NCI-H82 treated with DMSO at 0.1 percent for 48 hours (cell line): Measurements from ENCODE around the gene ATOSB.
"Not testable (repeated sequence)": the region's sequence is repeated elsewhere in the genome, so short reads cannot be mapped to it uniquely, and the experiment has no call there.

Experiments used
- DNase-seq: peaks from one replicate; lab custom pipeline; 2025; ENCODE audit not compliant: unreplicated experiment; lab: John Stamatoyannopoulos, UW

Gene ATOSB, protein sequence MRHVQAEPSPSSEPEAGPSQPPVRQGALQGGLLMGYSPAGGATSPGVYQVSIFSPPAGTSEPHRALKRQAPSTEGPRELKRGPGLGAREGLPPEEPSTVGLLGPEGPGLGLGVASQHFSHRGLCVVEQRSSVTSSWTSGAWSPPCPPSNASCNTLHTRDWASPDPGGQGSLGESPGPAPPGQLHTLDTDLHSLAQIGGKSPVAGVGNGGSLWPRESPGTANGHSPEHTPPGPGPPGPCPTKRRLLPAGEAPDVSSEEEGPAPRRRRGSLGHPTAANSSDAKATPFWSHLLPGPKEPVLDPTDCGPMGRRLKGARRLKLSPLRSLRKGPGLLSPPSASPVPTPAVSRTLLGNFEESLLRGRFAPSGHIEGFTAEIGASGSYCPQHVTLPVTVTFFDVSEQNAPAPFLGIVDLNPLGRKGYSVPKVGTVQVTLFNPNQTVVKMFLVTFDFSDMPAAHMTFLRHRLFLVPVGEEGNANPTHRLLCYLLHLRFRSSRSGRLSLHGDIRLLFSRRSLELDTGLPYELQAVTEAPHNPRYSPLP

DNA sequence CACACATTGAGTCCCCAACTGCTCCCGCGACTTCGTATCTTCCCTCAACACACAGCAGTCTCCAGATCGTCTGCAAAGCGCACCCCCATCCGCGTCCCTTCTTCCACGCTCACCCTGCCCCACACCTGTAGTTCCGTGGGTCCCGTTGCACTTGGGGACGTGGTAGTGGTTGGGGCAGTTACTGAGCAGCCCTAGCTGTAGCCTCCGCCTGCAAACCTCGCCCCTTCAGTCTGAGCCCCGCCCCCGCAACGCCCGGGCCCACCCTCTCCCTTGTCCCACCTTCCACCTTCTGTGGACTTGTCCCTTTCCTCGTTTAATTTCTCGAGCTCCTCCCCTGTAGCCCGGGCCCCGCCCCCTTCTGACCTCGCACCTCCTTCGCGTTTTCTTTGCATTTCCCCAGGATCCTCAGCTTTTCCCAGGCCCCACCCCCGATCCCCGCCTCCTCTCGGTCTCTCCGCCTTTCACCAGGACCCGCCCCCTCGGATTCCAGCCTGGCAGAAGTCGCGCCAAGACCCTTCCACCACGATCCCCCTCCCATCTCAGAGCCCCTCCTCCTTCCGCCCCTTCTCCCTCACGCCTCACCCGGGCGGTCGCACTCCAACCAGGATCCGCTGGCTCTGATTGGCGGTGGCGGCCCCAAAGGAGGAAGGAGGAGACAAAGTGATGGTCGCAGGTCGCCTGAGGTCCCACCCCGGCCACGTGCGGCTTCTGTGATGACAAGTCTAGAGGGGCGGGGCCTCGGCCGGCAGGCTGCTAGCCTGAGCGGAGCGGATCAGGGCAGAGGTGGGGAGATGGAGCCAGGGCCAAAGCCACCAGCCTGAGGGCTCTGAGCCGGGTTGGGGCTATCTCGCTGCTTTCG, at the start of gene ATOSB:
ATOSB (minus strand) TSS at position 183 of the 859 bp plus-strand sequence. CDS start 7,588 bp downstream, outside the sequence.
- peak; percentile 93 for DNase-seq

GRCh38 chr9:35164711-35165110, 49.0 kb upstream of the ATOSB start:
- DNase-seq = no peak

DNA sequence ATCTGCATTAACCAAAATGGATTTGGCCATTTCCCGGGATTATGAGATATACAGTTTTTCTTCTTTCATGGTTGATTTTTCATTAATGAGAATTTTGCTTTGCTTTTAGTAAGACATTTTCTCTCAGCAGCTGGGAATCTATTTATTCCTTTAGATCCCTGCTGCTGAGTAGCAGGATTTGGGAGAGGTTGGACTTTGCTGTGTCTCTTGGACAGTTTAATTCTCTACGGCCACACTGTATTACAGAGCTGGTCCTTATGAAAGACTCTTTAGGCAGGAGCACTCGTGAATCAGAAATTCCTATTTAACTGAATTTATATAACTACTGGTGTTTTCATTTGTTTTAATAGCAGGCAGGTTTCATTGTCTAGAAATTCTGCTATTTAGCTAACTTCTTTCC, 47.8 kb upstream of the ATOSB start:
- DNase-seq = no peak

DNA sequence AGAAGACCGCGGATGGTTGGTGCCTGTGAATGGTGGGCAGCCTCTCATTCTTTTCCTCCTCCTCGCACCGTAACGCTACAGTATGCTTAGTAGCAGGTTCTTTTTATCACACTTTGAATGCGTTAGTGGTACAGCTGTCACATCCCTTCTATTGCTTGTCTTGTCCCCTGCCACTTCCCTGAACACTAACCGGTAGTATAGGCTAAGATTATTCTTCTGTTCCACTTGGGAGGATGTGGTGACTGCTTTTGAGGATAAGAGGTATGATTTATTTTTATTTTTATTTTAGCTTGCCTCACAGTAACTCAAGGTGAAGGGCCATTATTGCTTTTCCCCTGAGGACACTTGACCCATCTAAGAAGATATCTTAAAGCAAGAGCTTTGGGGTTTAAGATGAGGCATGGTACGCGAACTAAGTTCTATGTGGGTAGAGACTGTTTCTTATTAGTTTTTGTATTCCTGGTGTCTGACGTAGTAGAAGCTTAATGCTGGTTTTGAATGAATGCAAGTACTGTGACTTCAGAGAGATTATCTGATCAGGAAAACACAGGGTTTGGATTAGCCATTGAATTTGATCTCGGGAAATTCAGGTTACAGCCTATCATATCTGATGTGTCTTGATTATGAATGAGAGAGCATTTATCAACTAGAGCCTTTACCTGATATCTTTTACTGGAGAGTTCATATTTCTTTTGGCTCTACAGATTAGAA, 47.1 kb upstream of the ATOSB start:
- DNase-seq = peak; percentile 8

- DNase-seq = peak; percentile 70
Measured at GRCh38 chr9:35161713-35162604, 46.3 kb upstream of the ATOSB start, which contains the start of gene UNC13B. Gene UNC13B, plus strand, starts transcription at chr9:35162009. Its CDS starts 275 bp downstream, at chr9:35162284.

GRCh38 chr9:35158501-35159280, 43.0 kb upstream of the ATOSB start:
- no peak for DNase-seq

GRCh38 chr9:35157836-35158235, 42.2 kb upstream of the ATOSB start:
- not testable (repeated sequence) for DNase-seq

DNA sequence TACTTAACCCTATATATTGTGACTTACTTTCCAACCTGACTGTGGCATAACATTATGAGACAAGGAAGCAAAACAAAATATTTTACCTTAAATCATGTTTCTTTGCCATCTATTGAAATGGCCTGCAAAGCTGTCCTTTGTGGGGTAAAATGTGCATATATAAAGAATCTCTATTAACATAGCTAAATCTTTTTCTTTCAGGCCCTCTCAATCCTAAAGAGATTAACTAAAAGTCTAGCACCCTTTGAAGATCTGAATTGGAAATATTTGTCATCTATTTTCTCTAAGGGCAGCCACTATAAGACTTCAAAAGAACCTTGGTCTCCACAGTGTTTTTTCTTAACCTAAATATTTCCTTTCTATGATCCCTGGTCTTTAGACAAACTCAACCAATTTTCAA, 41.1 kb upstream of the ATOSB start:
- no peak for DNase-seq

GRCh38 chr9:35152926-35153325, 37.3 kb upstream of the ATOSB start:
- no peak for DNase-seq

DNA sequence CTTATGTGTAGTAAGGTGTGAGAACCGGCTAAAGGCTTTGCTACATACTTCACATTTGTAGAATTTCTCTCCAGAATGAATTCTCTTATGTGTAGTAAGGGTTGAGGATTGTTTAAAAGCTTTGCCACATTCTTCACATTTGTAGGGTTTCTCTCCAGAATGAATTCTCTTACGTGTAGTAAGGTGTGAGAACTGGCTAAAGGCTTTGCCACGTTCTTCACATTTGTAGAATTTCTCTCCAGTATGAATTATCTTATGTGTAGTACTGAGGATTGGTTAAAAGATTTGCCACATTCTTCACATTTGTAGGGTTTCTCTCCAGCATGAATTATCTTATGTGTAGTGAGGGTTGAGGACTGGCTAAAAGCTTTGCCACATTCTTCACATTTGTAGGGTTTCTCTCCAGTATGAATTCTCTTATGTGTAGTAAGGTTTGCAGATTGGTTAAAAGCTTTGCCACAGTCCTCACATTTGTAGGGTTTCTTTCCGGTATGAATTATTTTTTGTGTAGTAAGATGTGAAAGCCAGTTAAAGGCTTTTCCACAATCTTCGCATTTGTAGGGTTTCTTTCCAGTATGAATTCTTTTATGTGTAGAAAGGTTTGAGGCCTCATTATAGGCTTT, 32.4 kb upstream of the ATOSB start:
- DNase-seq = not testable (repeated sequence)

GRCh38 chr9:35142037-35142436, 26.4 kb upstream of the ATOSB start:
- no peak for DNase-seq

DNA sequence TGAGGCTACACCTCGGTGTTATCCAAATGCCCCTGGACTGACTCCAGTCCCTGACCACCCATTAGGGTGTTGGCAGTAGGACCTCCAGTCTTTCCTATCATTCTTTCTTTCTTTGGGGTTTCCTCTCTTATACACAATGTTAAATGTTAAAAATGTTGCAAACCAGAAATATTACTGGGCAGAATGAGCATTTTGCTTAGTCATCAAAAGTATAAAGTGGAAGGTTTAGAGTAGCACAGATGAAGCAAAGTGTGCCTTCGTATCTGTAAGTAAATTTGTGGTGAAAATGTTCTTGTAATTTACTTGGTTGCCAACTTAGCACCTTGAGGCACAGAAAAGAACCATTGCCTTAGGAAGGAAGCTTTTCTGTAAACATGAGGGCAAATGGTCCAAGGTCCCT, 24.4 kb upstream of the ATOSB start:
- DNase-seq = no peak

DNA sequence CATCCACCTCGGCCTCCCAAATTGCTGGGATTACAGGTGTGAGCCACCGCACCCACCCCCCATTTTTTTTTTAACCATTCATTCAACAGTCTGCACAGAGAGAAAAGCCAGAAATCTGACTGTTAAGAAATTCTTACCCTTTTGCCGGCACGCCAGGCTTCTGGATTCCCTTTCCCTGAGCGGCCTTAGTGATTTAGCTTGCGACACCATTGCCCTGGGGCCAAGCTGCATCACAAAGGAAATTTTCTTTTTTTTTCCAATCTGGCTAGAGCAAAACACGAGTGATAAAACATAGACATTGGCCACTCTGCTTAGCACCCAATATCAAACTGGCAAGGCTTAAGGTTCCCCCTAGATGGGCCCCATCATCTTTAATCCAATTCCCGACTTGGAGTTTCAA, 21.2 kb upstream of the ATOSB start:
- no peak for DNase-seq

- DNase-seq = no peak
Measured at GRCh38 chr9:35135988-35136387, 20.3 kb upstream of the ATOSB start.

DNA sequence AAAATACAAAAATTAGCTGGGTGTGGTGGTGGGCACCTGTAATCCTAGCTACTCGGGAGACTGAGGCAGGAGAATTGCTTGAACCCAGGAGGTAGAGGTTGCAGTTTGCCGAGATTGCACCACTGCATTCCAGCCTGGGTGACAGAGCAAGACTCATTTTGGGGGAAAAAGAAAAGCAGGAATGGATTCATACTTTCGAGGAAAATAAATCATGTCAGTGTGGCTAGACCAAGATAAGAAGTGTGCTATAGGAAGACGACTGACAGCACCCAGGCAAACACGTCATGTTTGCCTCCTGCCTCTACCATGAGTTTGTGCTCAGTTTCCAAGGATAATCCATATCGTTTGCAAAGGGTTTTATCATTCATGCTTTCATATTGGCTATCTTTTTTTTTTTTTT, 19.3 kb upstream of the ATOSB start:
- no peak for DNase-seq

DNA sequence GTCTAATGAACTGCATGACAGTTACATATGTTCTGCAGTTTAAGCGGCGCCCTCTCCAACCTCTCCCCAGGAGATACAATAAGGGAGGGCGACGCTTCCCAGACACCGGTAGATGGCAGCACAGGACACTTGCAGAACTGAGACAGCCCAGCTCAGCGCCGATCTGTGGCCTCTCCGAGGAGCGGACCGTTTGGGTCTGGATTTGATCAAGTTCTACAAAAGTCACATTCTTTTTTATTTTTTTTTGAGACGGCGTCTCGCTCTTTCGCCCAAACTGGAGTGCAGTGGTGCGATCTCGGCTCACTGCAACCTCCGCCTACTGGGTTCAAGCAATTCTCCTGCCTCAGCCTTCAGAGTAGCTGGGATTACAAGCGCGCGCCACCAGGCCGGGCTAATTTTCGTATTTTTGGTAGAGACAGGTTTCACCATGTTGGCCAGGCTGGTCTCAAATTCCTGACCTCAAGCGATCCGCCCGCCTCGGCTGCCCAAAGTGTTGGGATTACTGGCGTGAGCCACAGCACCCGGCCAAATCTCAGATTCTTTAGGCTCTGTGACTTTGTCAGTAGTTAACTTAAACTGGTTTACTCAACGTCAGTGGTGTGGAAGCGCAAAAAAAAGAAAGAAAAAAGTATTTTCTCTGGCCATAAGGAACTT, 1.4 kb upstream of the ATOSB start:
- peak; percentile 83 for DNase-seq

DNA sequence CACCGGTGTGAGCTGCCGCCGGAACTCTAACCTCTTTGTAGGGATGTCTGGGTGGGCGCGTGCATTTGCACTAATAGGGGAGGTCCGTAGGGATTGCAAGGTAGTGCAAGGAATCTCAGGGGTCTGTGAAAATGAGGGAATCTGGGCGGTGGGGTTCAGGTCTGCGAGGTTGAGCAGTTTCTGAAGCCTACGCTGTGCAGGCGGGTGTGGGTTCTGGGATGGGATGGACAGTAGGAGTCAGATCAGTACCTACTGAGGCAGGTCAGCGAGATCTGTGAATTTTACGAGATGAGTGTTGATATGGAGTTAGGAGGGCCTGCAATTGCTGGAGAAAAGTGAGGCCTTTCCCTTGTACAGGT, 856 bp upstream of the ATOSB start:
- DNase-seq = no peak

DNA sequence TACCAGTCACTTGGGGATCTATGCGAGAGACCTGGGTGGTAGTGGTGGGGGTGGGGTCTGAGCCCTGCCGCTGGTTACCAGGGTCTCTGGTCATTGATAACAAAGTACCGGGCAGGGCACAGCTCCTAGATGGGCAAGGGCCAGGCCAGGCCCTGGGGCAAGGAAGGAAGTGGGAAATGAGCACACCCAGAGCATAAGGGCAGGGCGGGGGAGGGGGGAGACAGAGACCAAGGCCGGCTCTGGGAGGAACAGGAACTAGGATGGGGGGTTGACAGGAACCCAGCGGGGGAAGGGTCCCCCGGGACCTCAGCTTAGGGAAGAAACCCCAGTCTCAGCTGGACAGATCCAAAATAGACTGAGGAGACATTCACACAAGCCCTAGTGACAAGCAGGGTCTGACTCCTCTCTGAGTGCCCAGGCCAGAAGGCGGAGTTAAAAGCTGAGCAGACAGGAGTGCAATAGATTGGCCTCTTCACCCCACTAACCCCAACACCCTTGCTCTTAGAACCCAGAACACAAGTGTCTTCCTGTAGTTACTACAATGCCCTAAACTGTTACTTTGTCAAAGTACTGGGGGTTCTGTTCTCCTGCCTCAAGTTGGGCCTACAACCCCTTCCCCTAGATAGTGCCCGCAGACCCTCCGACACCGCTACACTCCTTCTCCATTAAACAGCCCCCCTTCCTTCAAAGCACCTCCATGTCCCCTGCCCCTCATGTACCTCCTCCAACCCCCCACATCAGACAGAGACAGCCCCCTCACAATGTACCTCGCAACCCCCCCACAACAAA, 628 bp downstream of the ATOSB start:
- DNase-seq = no peak
